ENCODE data around the gene CRKL.
"Not testable (repeated sequence)": the region's sequence is repeated elsewhere in the genome, so short reads cannot be mapped to it uniquely, and the experiment has no call there.

Gene CRKL

GRCh38 chr22:20916916-20917810 lies at the start of gene CRKL:
Gene CRKL (plus strand): TSS chr22:20917407. CDS start chr22:20917935, 528 bp downstream.
- peak; percentile 100 for DNase-seq (ENCODE audit: low spot score)

- no peak for DNase-seq (ENCODE audit: low spot score)
Observed at GRCh38 chr22:20868025-20868962, 48.9 kb upstream of the CRKL start.

GRCh38 chr22:20869234-20869633 lies 48.0 kb upstream of the CRKL start:
- no peak for DNase-seq (ENCODE audit: low spot score)

- DNase-seq (ENCODE audit: low spot score), result no peak
Observed at GRCh38 chr22:20873214-20873613, 44.0 kb upstream of the CRKL start.

- DNase-seq (ENCODE audit: low spot score), result no peak
Observed at GRCh38 chr22:20875296-20875695, 41.9 kb upstream of the CRKL start.

- no peak for DNase-seq (ENCODE audit: low spot score)
Observed at GRCh38 chr22:20877715-20878114, 39.5 kb upstream of the CRKL start.

- DNase-seq (ENCODE audit: low spot score), result no peak
Observed at GRCh38 chr22:20881231-20881630, 36.0 kb upstream of the CRKL start.

GRCh38 chr22:20881869-20882815 lies 35.1 kb upstream of the CRKL start:
- DNase-seq (ENCODE audit: low spot score), result no peak

- DNase-seq (ENCODE audit: low spot score), result no peak
Observed at GRCh38 chr22:20882855-20883254, 34.4 kb upstream of the CRKL start.

- no peak for DNase-seq (ENCODE audit: low spot score)
Observed at GRCh38 chr22:20884454-20884853, 32.8 kb upstream of the CRKL start.

GRCh38 chr22:20885017-20885556 lies 32.1 kb upstream of the CRKL start:
- no peak for DNase-seq (ENCODE audit: low spot score)

GRCh38 chr22:20885557-20886323 lies 31.5 kb upstream of the CRKL start:
- DNase-seq (ENCODE audit: low spot score), result peak; percentile 85

- DNase-seq (ENCODE audit: low spot score), result no peak
Observed at GRCh38 chr22:20887375-20887774, 29.8 kb upstream of the CRKL start.

GRCh38 chr22:20889025-20889704 lies 28.0 kb upstream of the CRKL start:
- DNase-seq (ENCODE audit: low spot score), result no peak

GRCh38 chr22:20889904-20890540 lies 27.2 kb upstream of the CRKL start:
- DNase-seq (ENCODE audit: low spot score), result no peak

- DNase-seq (ENCODE audit: low spot score), result no peak
Observed at GRCh38 chr22:20890975-20891374, 26.2 kb upstream of the CRKL start.

GRCh38 chr22:20897737-20898136 lies 19.5 kb upstream of the CRKL start:
- not testable (repeated sequence) for DNase-seq (ENCODE audit: low spot score)

GRCh38 chr22:20899827-20900423 lies 17.3 kb upstream of the CRKL start:
- DNase-seq (ENCODE audit: low spot score), result no peak

Measured in AG08396 (cell line).